OCI-M1 (cell line): ENCODE data around the gene VCAM1.
"Not testable (repeated sequence)": the region's sequence is repeated elsewhere in the genome, so short reads cannot be mapped to it uniquely, and the experiment has no call there.

Source experiments
- DNase-seq: peaks from one replicate; lab custom pipeline; 2025; lab: John Stamatoyannopoulos, UW

VCAM1 gene

GRCh38 chr1:100780814-100781213 lies 61.3 kb downstream of the VCAM1 start:
- DNase-seq = no peak

GRCh38 chr1:100781728-100782127 lies 62.2 kb downstream of the VCAM1 start:
- not testable (repeated sequence) for DNase-seq

- DNase-seq = no peak
Observed at GRCh38 chr1:100782473-100783039, 63.0 kb downstream of the VCAM1 start.

GRCh38 chr1:100785470-100786052 lies 66.0 kb downstream of the VCAM1 start:
- peak; percentile 98 for DNase-seq

- peak; percentile 78 for DNase-seq
Observed at GRCh38 chr1:100786870-100787269, 67.3 kb downstream of the VCAM1 start.
